ENCODE measurements around the gene TPK1. TPM values are rescaled to one million over a fixed set of nuclear protein-coding genes. Genes with fewer than 3 reads are reported as not detected.

TPK1 gene
- total and polyA plus RNA-seq, 2 of the 13 experiments (the other 11 are each of a cell fraction or from before 2014, with no cell fraction given) = 1.0 to 1.2 TPM

GRCh38 chr7:144835652-144836544 is at the start of gene TPK1 (continued):
- TF ChIP-seq ZSCAN12 (CRISPR knock-in tag; IDR thresholded peaks at IDR 0.05) (peak; percentile 82; the same call in 1 of the 2 replicates), ZNF572 (CRISPR knock-in tag; IDR thresholded peaks at IDR 0.05) (peak; percentile 37; the same call in 1 of the 2 replicates), HDAC1 (CRISPR knock-in tag; IDR thresholded peaks at IDR 0.05) (peak; percentile 60), SIX1 (CRISPR knock-in tag; IDR thresholded peaks at IDR 0.05; ENCODE audit: borderline replicate concordance) (no peak; the same call in 1 of the 2 replicates), XBP1 (CRISPR knock-in tag; IDR thresholded peaks at IDR 0.05) (0 out of 2 replicates have a peak, but pooled peaks have one; percentile 44), TCF12 (IDR thresholded peaks at IDR 0.05) (no peak), TCF12 (CRISPR knock-in tag; IDR thresholded peaks at IDR 0.05) (0 out of 2 replicates have a peak, but pooled peaks have one; percentile 27), ZNF781 (CRISPR knock-in tag; IDR thresholded peaks at IDR 0.05; ENCODE audit: borderline replicate concordance, not compliant biosample characterization) (peak; percentile 76), ZNF546 (CRISPR knock-in tag; conservative IDR thresholded peaks at IDR 0.05) (no peak), TBL1XR1 (IDR thresholded peaks at IDR 0.05; ENCODE audit: borderline replicate concordance, low read length, partially characterized antibody) (peak; percentile 47), ZNF10 (CRISPR knock-in tag; IDR thresholded peaks at IDR 0.05; ENCODE audit: borderline replicate concordance, low read depth) (no peak), SP140L (CRISPR knock-in tag; IDR thresholded peaks at IDR 0.05; ENCODE audit: borderline replicate concordance) (0 out of 2 replicates have a peak, but pooled peaks have one; percentile 23), AHR (CRISPR knock-in tag; IDR thresholded peaks at IDR 0.05) (0 out of 2 replicates have a peak, but pooled peaks have one; percentile 54), ZNF646 (CRISPR knock-in tag; IDR thresholded peaks at IDR 0.05) (no peak), ZNF121 (CRISPR knock-in tag; IDR thresholded peaks at IDR 0.05) (0 out of 2 replicates have a peak, but pooled peaks have one; percentile 25), FOXC1 (CRISPR knock-in tag; IDR thresholded peaks at IDR 0.05; ENCODE audit: borderline replicate concordance) (peak; percentile 51; the same call in 1 of the 2 replicates), FOSL2 (CRISPR knock-in tag; IDR thresholded peaks at IDR 0.05) (0 out of 2 replicates have a peak, but pooled peaks have one; percentile 24), MIXL1 (CRISPR knock-in tag; IDR thresholded peaks at IDR 0.05) (peak; percentile 52; the same call in 1 of the 2 replicates), ZNF280B (CRISPR knock-in tag; IDR thresholded peaks at IDR 0.05; ENCODE audit: borderline replicate concordance) (peak; percentile 23; the same call in 1 of the 2 replicates), SPEN (CRISPR knock-in tag; IDR thresholded peaks at IDR 0.05; ENCODE audit: low read depth) (peak; percentile 49; the same call in 1 of the 2 replicates), ZBTB21 (CRISPR knock-in tag; IDR thresholded peaks at IDR 0.05) (no peak), ZBTB20 (CRISPR knock-in tag; IDR thresholded peaks at IDR 0.05; ENCODE audit: borderline replicate concordance, low read depth) (peak; percentile 66; the same call in 1 of the 2 replicates)

Measured in HepG2 (cell line).